HCT116 (cell line): ENCODE data around the gene PNMA3. TPM values are rescaled to one million over a fixed set of nuclear protein-coding genes. Genes with fewer than 3 reads are reported as not detected.

Experiments used
- ATAC-seq: fragments of 200-7000 bp; cut with Tn5 transposase; 2 replicates; pipeline ENCODE4 v1.9.1; 2020; ENCODE audit warnings: mild to moderate bottlenecking, moderate library complexity
- BruUV-seq: library from RNA; stranded (reverse); fragments of 400-500 nt; replicated peaks from 2 replicates; lab custom pipeline; 2021; lab: Mats Ljungman, UMichigan
- CTCF ChIA-PET: fragments of 300-600 bp; sonication (Branson Sonifier 250); formaldehyde crosslinking; loops from one replicate; lab custom pipeline; 2021; ENCODE audit warnings: antibody characterized with exemption; lab: Charles Lee
- POLR2A ChIA-PET: fragments of 300-600, 350-600 bp; sonication (Branson Sonifier 250); formaldehyde crosslinking; loops from one replicate; lab custom pipeline; 2021; ENCODE audit warnings: antibody characterized with exemption; lab: Charles Lee
- RAD21 ChIA-PET, 2 experiments: fragments of 300-600 bp; sonication (Branson Sonifier 250); formaldehyde crosslinking; loops; one replicate each; lab custom pipeline; 2023; ENCODE audit warnings: low total read pairs in 2 of 2; ENCODE audit not compliant: uncharacterized antibody in 2 of 2, unreplicated experiment in 2 of 2, low non-redundant PET in 1 of 2; lab: Charles Lee
- DNase-seq: peaks from one replicate; pipeline ENCODE4 v3.0.0-alpha.2; 2010; ENCODE audit warnings: low read depth, low spot score
- H2AFZ ChIP-seq: fragments of 200-600 bp; shearing (Covaris generic), sonication (generic); 2 replicates; pipeline ENCODE4 v1.6.1; 2017; ENCODE audit warnings: low read depth, mixed run types, mixed read lengths, antibody characterized with exemption, low read length; ENCODE audit not compliant: poor library complexity, severe bottlenecking
- H3K27ac ChIP-seq: 2 replicates; pipeline ENCODE4 v1.5.1; 2012; ENCODE audit warnings: low read depth, low read length
- H3K27me3 ChIP-seq: fragments of 200-600 bp; sonication (generic); 2 replicates; pipeline ENCODE4 v1.6.1; 2016; ENCODE audit warnings: mixed run types, low read length, mixed read lengths; ENCODE audit not compliant: insufficient read depth
- H3K36me3 ChIP-seq, 2 experiments: fragments of 200-500 bp in 1 of 2; fragments of 200-600 bp in 1 of 2; sonication (Bioruptor generic) in 1 of 2; sonication (generic) in 1 of 2; 2 replicates each; pipeline versions ENCODE4 v1.5.1 to v1.6.1; 2014 to 2016; ENCODE audit warnings: low read length in 2 of 2, inconsistent platforms in 1 of 2, mixed read lengths in 1 of 2, mixed run types in 1 of 2; ENCODE audit not compliant: insufficient read depth in 2 of 2, control insufficient read depth in 1 of 2
- H3K4me1 ChIP-seq, 2 experiments: fragments of 200-600 bp in 1 of 2; sonication (generic) in 1 of 2; 2 replicates each; pipeline versions ENCODE4 v1.5.1 to v1.6.1; 2012 to 2017; ENCODE audit warnings: low read length in 2 of 2, inconsistent platforms in 1 of 2, mild to moderate bottlenecking in 1 of 2, mixed read lengths in 1 of 2, mixed run types in 1 of 2, moderate library complexity in 1 of 2; ENCODE audit not compliant: insufficient read depth in 2 of 2, control insufficient read depth in 1 of 2
- H3K4me2 ChIP-seq: fragments of 200-600 bp; sonication (generic); 2 replicates; pipeline ENCODE4 v1.6.1; 2017; ENCODE audit warnings: mixed run types, low read length, mixed read lengths
- H3K4me3 ChIP-seq, 2 experiments: fragments of 200-600 bp in 1 of 2; sonication (generic) in 1 of 2; replicated peaks in 1 of 2; 2 replicates each; pipeline ENCODE4 v1.5.1; 2011 to 2016; ENCODE audit warnings: low read length in 2 of 2, control low read depth in 1 of 2, low read depth in 1 of 2, mild to moderate bottlenecking in 1 of 2, mixed read lengths in 1 of 2, mixed run types in 1 of 2
- H3K79me2 ChIP-seq: fragments of 200-600 bp; sonication (generic); 2 replicates; pipeline ENCODE4 v1.6.1; 2017; ENCODE audit warnings: mild to moderate bottlenecking, mixed run types, low read length, moderate library complexity, mixed read lengths; ENCODE audit not compliant: insufficient read depth
- H3K9ac ChIP-seq: fragments of 200-600 bp; sonication (generic); 2 replicates; pipeline ENCODE4 v1.6.1; 2016; ENCODE audit warnings: low read length, mixed read lengths
- H3K9me2 ChIP-seq: fragments of 200-600 bp; sonication (generic), shearing (Covaris generic); 2 replicates; pipeline ENCODE4 v1.6.1; 2017; ENCODE audit warnings: mixed run types, mild to moderate bottlenecking, moderate library complexity; ENCODE audit not compliant: insufficient read depth
- H3K9me3 ChIP-seq, 2 experiments: fragments of 200-500 bp in 1 of 2; fragments of 200-600 bp in 1 of 2; sonication (Bioruptor generic) in 1 of 2; sonication (generic) in 1 of 2; 2 replicates each; pipeline ENCODE4 v1.6.1; 2014 to 2017; ENCODE audit warnings: low read length in 2 of 2, mixed read lengths in 2 of 2, inconsistent platforms in 1 of 2, low read depth in 1 of 2, mild to moderate bottlenecking in 1 of 2, mixed run types in 1 of 2, moderate library complexity in 1 of 2; ENCODE audit not compliant: control insufficient read depth in 1 of 2, insufficient read depth in 1 of 2
- H4K20me1 ChIP-seq: fragments of 200-600 bp; sonication (generic), shearing (Covaris generic); 2 replicates; pipeline ENCODE4 v1.6.1; 2017; ENCODE audit warnings: mixed run types, mild to moderate bottlenecking, moderate library complexity; ENCODE audit not compliant: insufficient read depth
- CEBPB ChIP-seq: IDR thresholded peaks from 2 replicates; pipeline ENCODE4 v1.6.1; 2012; ENCODE audit warnings: low read depth
- EZH2 ChIP-seq: fragments of 200-600 bp; sonication (generic); IDR thresholded peaks from 2 replicates; pipeline ENCODE4 v1.6.1; 2017; ENCODE audit warnings: antibody characterized with exemption, mixed run types
- ZFX ChIP-seq: fragments of 450-650 bp; IDR thresholded peaks from 2 replicates; pipeline ENCODE4 v1.6.1; 2017
- intact Hi-C: fragments of 100-400 bp; cut with micrococcal nuclease; formaldehyde crosslinking; loops from 2 replicates; pipeline ENCODE4 v1.10.0; 2022
- total RNA-seq: library from RNA; stranded (reverse); gene quantifications from one replicate; pipeline ENCODE4 v1.2.1, GENCODE V29; 2021; ENCODE audit not compliant: unreplicated experiment
- TF ChIP-seq, protein P1 (sequence below): IDR thresholded peaks from 2 replicates; pipeline ENCODE4 v1.6.1; 2012

Gene PNMA3
- total RNA-seq, 1 experiment from 2014 or later: not detected

- intact Hi-C loops: no loop called here
- no peak for DNase-seq
- BruUV-seq: no TSS peak
These were observed 3.7 kb upstream of the PNMA3 start for GRCh38 chrX:153052534-153052933.

DNA sequence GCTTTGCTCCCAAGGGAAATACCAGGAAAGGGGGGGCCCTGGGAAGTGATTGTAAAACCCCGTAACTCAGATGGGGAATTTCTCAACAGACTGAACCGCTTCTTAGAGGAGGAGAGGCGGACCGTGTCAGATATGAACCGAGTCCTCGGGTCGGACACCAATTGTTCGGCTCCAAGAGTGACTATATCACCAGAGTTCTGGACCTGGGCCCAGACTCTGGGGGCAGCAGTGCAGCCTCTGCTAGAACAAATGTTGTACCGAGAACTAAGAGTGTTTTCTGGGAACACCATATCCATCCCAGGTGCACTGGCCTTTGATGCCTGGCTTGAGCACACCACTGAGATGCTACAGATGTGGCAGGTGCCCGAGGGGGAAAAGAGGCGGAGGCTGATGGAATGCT lies 1.0 kb downstream of the PNMA3 start:
- ChIA-PET POLR2A (no interaction called here), CTCF (no interaction called here), RAD21 (no interaction called here)
- Histone ChIP-seq H3K27ac (no peak overlapping the region), H3K9me2 (no peaks in the 10 kb centered on the region), H3K4me2 (no peak overlapping the region), H4K20me1 (no peaks in the 10 kb centered on the region), H3K36me3 (no peaks in the 10 kb centered on the region), H2AFZ (no peak overlapping the region), H3K79me2 (no peaks in the 10 kb centered on the region), H3K9me3 (no peaks in the 10 kb centered on the region), H3K4me3 (no peak overlapping the region), H3K27me3 (no peaks in the 10 kb centered on the region), H3K4me1 (peaks cover 0 to 8% of the 10 kb centered on the region in 2 experiments; a peak in 2 of 4 replicates), H3K9ac (no peak overlapping the region)
- intact Hi-C loops: no loop called here
- ATAC-seq: no peak
- TF ChIP-seq EZH2: no peak
- no TSS peak for BruUV-seq
- DNase-seq: no peak

More at GRCh38 chrX:153052534-153052933, 3.7 kb upstream of the PNMA3 start:
- no peak overlapping the region for H2AFZ ChIP-seq
- no peaks in the 10 kb centered on the region for H3K9me3 ChIP-seq
- POLR2A ChIA-PET: no interaction called here
- ATAC-seq: no peak
- no peaks in the 10 kb centered on the region for H3K36me3 ChIP-seq
- no peaks in the 10 kb centered on the region for H3K4me1 ChIP-seq
- no peak overlapping the region for H3K9ac ChIP-seq
- H3K27ac ChIP-seq: no peak overlapping the region
- RAD21 ChIA-PET: no interaction called here
- no peak overlapping the region for H3K4me2 ChIP-seq
- H3K27me3 ChIP-seq: no peaks in the 10 kb centered on the region
- H3K9me2 ChIP-seq: no peaks in the 10 kb centered on the region
- TF ChIP-seq, protein P1, sequence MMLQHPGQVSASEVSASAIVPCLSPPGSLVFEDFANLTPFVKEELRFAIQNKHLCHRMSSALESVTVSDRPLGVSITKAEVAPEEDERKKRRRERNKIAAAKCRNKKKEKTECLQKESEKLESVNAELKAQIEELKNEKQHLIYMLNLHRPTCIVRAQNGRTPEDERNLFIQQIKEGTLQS: no peak
- TF ChIP-seq ZFX: no peak
- TF ChIP-seq CEBPB: no peak
- CTCF ChIA-PET: no interaction called here
- H4K20me1 ChIP-seq: no peaks in the 10 kb centered on the region
- no peak overlapping the region for H3K4me3 ChIP-seq
- H3K79me2 ChIP-seq: no peaks in the 10 kb centered on the region
